Stimulated activated CD4-positive, alpha-beta T cell treated with anti-CD3 and anti-CD28 coated beads, Interleukin-2, amount 100 ng/mL, for 24 hours (primary cell): ENCODE measurements around the gene RPP40.
"Not testable (repeated sequence)": the region's sequence is repeated elsewhere in the genome, so short reads cannot be mapped to it uniquely, and the experiment has no call there.

Experiments used
- DNase-seq, 2 donors: peaks; one replicate each; pipeline ENCODE4 v3.0.0-alpha.2; 2020

RPP40 gene

GRCh38 chr6:5003604-5004372, at the start of gene RPP40:
Gene RPP40 (minus strand): TSS chr6:5004037. CDS start chr6:5004002, 35 bp downstream.
- DNase-seq: peak; percentile 99

- no peak for DNase-seq
Measured at GRCh38 chr6:5053038-5053437, 49.2 kb upstream of the RPP40 start.

GRCh38 chr6:5051394-5051793, 47.6 kb upstream of the RPP40 start:
- no peak for DNase-seq

GRCh38 chr6:5050009-5050408, 46.2 kb upstream of the RPP40 start:
- DNase-seq: no peak

GRCh38 chr6:5046430-5046829, 42.6 kb upstream of the RPP40 start:
- no peak for DNase-seq

- DNase-seq: no peak
Measured at GRCh38 chr6:5045416-5045815, 41.6 kb upstream of the RPP40 start.

- no peak for DNase-seq
Measured at GRCh38 chr6:5044866-5045265, 41.0 kb upstream of the RPP40 start.

GRCh38 chr6:5042436-5042835, 38.6 kb upstream of the RPP40 start:
- no peak for DNase-seq

- no peak for DNase-seq
Measured at GRCh38 chr6:5041955-5042354, 38.1 kb upstream of the RPP40 start.

GRCh38 chr6:5036269-5036668, 32.4 kb upstream of the RPP40 start:
- DNase-seq: no peak

GRCh38 chr6:5034736-5035135, 30.9 kb upstream of the RPP40 start:
- DNase-seq: no peak

- no peak for DNase-seq
Measured at GRCh38 chr6:5034328-5034727, 30.5 kb upstream of the RPP40 start.

- not testable (repeated sequence) for DNase-seq
Measured at GRCh38 chr6:5033214-5033904, 29.5 kb upstream of the RPP40 start.

GRCh38 chr6:5032706-5033105, 28.9 kb upstream of the RPP40 start:
- DNase-seq: not testable (repeated sequence)

- DNase-seq: no peak
Measured at GRCh38 chr6:5031150-5031549, 27.3 kb upstream of the RPP40 start.

- DNase-seq: peak; percentile 79 to 85
Measured at GRCh38 chr6:5030596-5031136, 26.8 kb upstream of the RPP40 start.

GRCh38 chr6:5029609-5030008, 25.8 kb upstream of the RPP40 start:
- DNase-seq: no peak

- no peak for DNase-seq
Measured at GRCh38 chr6:5028921-5029320, 25.1 kb upstream of the RPP40 start.

- DNase-seq: no peak
Measured at GRCh38 chr6:5028301-5028700, 24.5 kb upstream of the RPP40 start.

GRCh38 chr6:5025911-5026819, 22.3 kb upstream of the RPP40 start:
- DNase-seq: no peak

- DNase-seq: no peak
Measured at GRCh38 chr6:5023923-5024322, 20.1 kb upstream of the RPP40 start.

GRCh38 chr6:5020142-5020541, 16.3 kb upstream of the RPP40 start:
- no peak for DNase-seq

GRCh38 chr6:5014072-5014561, 10.3 kb upstream of the RPP40 start:
- no peak for DNase-seq
